Neural progenitor cell (in vitro differentiated cells): Measurements from ENCODE around the gene UGT2A1. TPM values are rescaled to one million over a fixed set of nuclear protein-coding genes. Genes with fewer than 3 reads are reported as not detected.

Experiments used
- DNase-seq: peaks from one replicate; pipeline ENCODE4 v3.0.0-alpha.2; 2016; ENCODE audit warnings: low spot score
- H2AFZ ChIP-seq: fragments of 200-600 bp; sonication (generic); replicated peaks from 2 replicates; pipeline ENCODE4 v1.6.1; 2016; ENCODE audit warnings: antibody characterized with exemption
- H3F3A ChIP-seq: fragments of 200-600 bp; sonication (generic); 2 replicates; pipeline ENCODE4 v1.6.1; 2016; ENCODE audit warnings: antibody characterized with exemption, low read depth
- H3K27ac ChIP-seq: fragments of 200-600 bp; sonication (generic); 2 replicates; pipeline ENCODE4 v1.5.1; 2016; ENCODE audit warnings: mild to moderate bottlenecking
- H3K27me3 ChIP-seq: fragments of 200-600 bp; sonication (generic); 2 replicates; pipeline ENCODE4 v1.6.1; 2016; ENCODE audit warnings: mild to moderate bottlenecking, moderate library complexity
- H3K36me3 ChIP-seq: fragments of 200-600 bp; sonication (generic); 2 replicates; pipeline ENCODE4 v1.5.1; 2016
- H3K4me1 ChIP-seq: fragments of 200-600 bp; sonication (generic); 2 replicates; pipeline ENCODE4 v1.6.1; 2016; ENCODE audit warnings: mixed run types
- H3K4me2 ChIP-seq: fragments of 200-600 bp; sonication (generic); 2 replicates; pipeline ENCODE4 v1.6.1; 2016
- H3K4me3 ChIP-seq: fragments of 200-600 bp; sonication (generic); 2 replicates; pipeline ENCODE4 v1.5.1; 2016
- H3K79me2 ChIP-seq: fragments of 200-600 bp; sonication (generic); 2 replicates; pipeline ENCODE4 v1.6.1; 2016; ENCODE audit warnings: low read depth
- H3K9ac ChIP-seq: fragments of 200-600 bp; sonication (generic); 2 replicates; pipeline ENCODE4 v1.6.1; 2016
- H3K9me3 ChIP-seq: fragments of 200-600 bp; sonication (generic); 2 replicates; pipeline ENCODE4 v1.5.1; 2016; ENCODE audit warnings: low read depth
- H4K20me1 ChIP-seq: fragments of 200-600 bp; sonication (generic); 2 replicates; pipeline ENCODE4 v1.6.1; 2016; ENCODE audit warnings: low read depth
- H3K27ac Mint-ChIP-seq: 3 replicates; pipeline ENCODE4 v1.8.0; 2021; ENCODE audit warnings: mixed read lengths
- H3K27me3 Mint-ChIP-seq: 2 replicates; pipeline ENCODE4 v1.8.0; 2022; ENCODE audit warnings: low read depth, mild to moderate bottlenecking, inconsistent platforms, moderate library complexity, mixed read lengths; ENCODE audit not compliant: insufficient read depth
- H3K36me3 Mint-ChIP-seq: 3 replicates; pipeline ENCODE4 v1.8.0; 2021; ENCODE audit warnings: mixed read lengths
- H3K4me1 Mint-ChIP-seq: 3 replicates; pipeline ENCODE4 v1.8.0; 2021; ENCODE audit warnings: mixed read lengths
- H3K4me3 Mint-ChIP-seq: 3 replicates; pipeline ENCODE4 v1.8.0; 2021; ENCODE audit warnings: mild to moderate bottlenecking, moderate library complexity, mixed read lengths
- H3K9me3 Mint-ChIP-seq: 3 replicates; pipeline ENCODE4 v1.8.0; 2020; ENCODE audit warnings: mixed read lengths
- CTCF ChIP-seq: fragments of 200-600 bp; sonication (generic); IDR thresholded peaks from 2 replicates; pipeline ENCODE4 v1.5.1; 2017; ENCODE audit warnings: antibody characterized with exemption, mild to moderate bottlenecking
- EZH2 ChIP-seq: fragments of 200-600 bp; sonication (generic); IDR thresholded peaks from 2 replicates; pipeline ENCODE4 v1.6.1; 2017; ENCODE audit warnings: antibody characterized with exemption, mild to moderate bottlenecking, moderate library complexity
- EZH2phosphoT487 ChIP-seq: fragments of 200-600 bp; sonication (generic); IDR thresholded peaks from 2 replicates; pipeline ENCODE4 v1.6.1; 2017; ENCODE audit warnings: antibody characterized with exemption
- total RNA-seq: library from RNA; depleted of rRNA; stranded (reverse); fragments of >200 nt; gene quantifications from 2 replicates; pipeline ENCODE4 v1.2.3, GENCODE V29; 2015; ENCODE audit warnings: low replicate concordance

The UGT2A1 gene
- total RNA-seq, result not detected in 2 replicates

DNA sequence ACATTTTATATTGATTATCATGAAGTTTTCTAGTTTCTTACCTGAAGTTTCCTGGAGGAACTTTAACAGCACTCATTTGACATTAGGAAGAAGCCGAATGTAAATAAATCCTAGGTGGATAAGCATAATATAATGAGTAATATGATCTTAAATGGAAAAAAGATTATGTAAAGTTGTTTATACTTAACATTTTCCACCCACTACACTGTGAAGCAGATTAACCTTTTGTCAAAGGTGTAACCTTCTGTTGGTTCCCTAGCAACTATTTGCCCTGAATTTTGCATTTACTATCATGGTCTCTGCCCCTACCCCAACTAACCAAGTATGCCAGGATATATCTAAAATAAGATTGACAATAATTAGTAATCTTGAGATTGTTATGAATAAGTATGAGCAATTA is at the start of gene UGT2A1:
Gene UGT2A1 (minus strand): TSS at position 101 of the 400 bp plus-strand sequence. CDS start 5,603 bp downstream, outside the sequence.
- Histone ChIP-seq H3K4me1 (no peaks in the 10 kb centered on the region), H2AFZ (no peak within 1 kb of the TSS), H3F3A (no peaks in the 10 kb centered on the region), H3K27me3 (no peaks in the 10 kb centered on the region), H4K20me1 (no peaks in the 10 kb centered on the region), H3K4me3 (no peak within 1 kb of the TSS), H3K4me2 (no peak within 1 kb of the TSS), H3K79me2 (no peaks in the 10 kb centered on the region), H3K36me3 (no peaks in the 10 kb centered on the region), H3K27ac (no peak within 1 kb of the TSS), H3K9ac (no peak within 1 kb of the TSS), H3K9me3 (no peaks in the 10 kb centered on the region)
- no peak for DNase-seq
- H3K4me3 Mint-ChIP-seq, result no peak within 1 kb of the TSS
- TF ChIP-seq EZH2phosphoT487 (no peak), CTCF (no peak), EZH2 (no peak)
- peaks cover 3% of the 10 kb centered on the region for H3K4me1 Mint-ChIP-seq
- no peak within 1 kb of the TSS for H3K27ac Mint-ChIP-seq
- H3K36me3 Mint-ChIP-seq, result no peaks in the 10 kb centered on the region
- H3K27me3 Mint-ChIP-seq, result no peaks in the 10 kb centered on the region
- H3K9me3 Mint-ChIP-seq, result no peaks in the 10 kb centered on the region

GRCh38 chr4:69702201-69702600 is 49.2 kb upstream of the UGT2A1 start:
- H4K20me1 ChIP-seq, result no peaks in the 10 kb centered on the region
- H2AFZ ChIP-seq, result no peak overlapping the region
- Mint-ChIP-seq H3K9me3 (no peaks in the 10 kb centered on the region), H3K4me3 (no peak overlapping the region), H3K4me1 (no peaks in the 10 kb centered on the region), H3K27me3 (no peaks in the 10 kb centered on the region), H3K36me3 (no peaks in the 10 kb centered on the region), H3K27ac (no peak overlapping the region)
- no peak overlapping the region for H3K4me2 ChIP-seq
- no peak for DNase-seq
- TF ChIP-seq CTCF (no peak), EZH2 (no peak), EZH2phosphoT487 (no peak)
- H3K4me1 ChIP-seq, result no peaks in the 10 kb centered on the region
- H3K4me3 ChIP-seq, result no peak overlapping the region
- no peaks in the 10 kb centered on the region for H3K79me2 ChIP-seq
- no peaks in the 10 kb centered on the region for H3K27me3 ChIP-seq
- no peaks in the 10 kb centered on the region for H3K9me3 ChIP-seq
- H3F3A ChIP-seq, result no peaks in the 10 kb centered on the region
- no peak overlapping the region for H3K27ac ChIP-seq
- no peaks in the 10 kb centered on the region for H3K36me3 ChIP-seq
- no peak overlapping the region for H3K9ac ChIP-seq

GRCh38 chr4:69701696-69702095 is 48.6 kb upstream of the UGT2A1 start:
- Histone ChIP-seq H3K9ac (no peak overlapping the region), H3F3A (no peaks in the 10 kb centered on the region), H3K9me3 (no peaks in the 10 kb centered on the region), H3K4me1 (no peaks in the 10 kb centered on the region), H2AFZ (no peak overlapping the region), H3K79me2 (no peaks in the 10 kb centered on the region), H3K27me3 (no peaks in the 10 kb centered on the region), H4K20me1 (no peaks in the 10 kb centered on the region), H3K4me2 (no peak overlapping the region), H3K4me3 (no peak overlapping the region), H3K27ac (no peak overlapping the region), H3K36me3 (no peaks in the 10 kb centered on the region)
- DNase-seq, result no peak
- TF ChIP-seq EZH2 (no peak), CTCF (no peak), EZH2phosphoT487 (no peak)
- H3K4me1 Mint-ChIP-seq, result no peaks in the 10 kb centered on the region
- H3K27me3 Mint-ChIP-seq, result no peaks in the 10 kb centered on the region
- no peak overlapping the region for H3K4me3 Mint-ChIP-seq
- no peak overlapping the region for H3K27ac Mint-ChIP-seq
- H3K9me3 Mint-ChIP-seq, result peaks cover 1% of the 10 kb centered on the region
- no peaks in the 10 kb centered on the region for H3K36me3 Mint-ChIP-seq
